ENCODE data around the gene AKAP11.

AKAP11 gene

GRCh38 chr13:42318570-42318969 is 46.6 kb downstream of the AKAP11 start:
- TF ChIP-seq SIN3A (IDR thresholded peaks at IDR 0.05; ENCODE audit: borderline replicate concordance, insufficient read depth, low read length) (no peak), FOXP2 (optimal IDR thresholded peaks at IDR 0.05; ENCODE audit: borderline replicate concordance, extremely low read depth, extremely low read length, insufficient read depth) (no peak), POLR2AphosphoS5 (IDR thresholded peaks at IDR 0.05; ENCODE audit: low read depth, low read length) (no peak), REST (IDR thresholded peaks at IDR 0.05; ENCODE audit: insufficient read depth in 1 of 2, low read depth in 2 of 2, low read length in 2 of 2) (no peak), TAF1 (IDR thresholded peaks at IDR 0.05; ENCODE audit: borderline replicate concordance, insufficient read depth, low read length) (no peak)

DNA sequence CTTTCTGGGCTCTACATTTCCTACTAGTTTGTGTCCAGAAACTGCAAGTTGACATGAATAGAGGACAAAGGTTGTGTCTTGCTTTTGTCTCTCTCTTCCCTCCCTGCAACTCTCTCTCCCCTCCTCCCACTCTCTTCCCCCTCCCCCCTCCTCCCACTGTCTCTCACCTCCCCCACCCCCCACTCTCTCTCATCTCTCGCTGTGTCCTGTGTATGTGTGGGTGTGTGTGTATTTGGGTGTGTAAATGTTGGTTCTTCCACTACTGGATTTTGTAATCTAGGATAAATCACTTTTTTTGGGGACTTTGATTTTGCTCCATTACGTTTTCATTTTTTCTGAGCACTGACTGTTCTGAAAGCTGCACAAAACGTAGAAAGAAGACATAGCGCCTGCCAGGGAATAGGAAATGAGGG is 48.4 kb downstream of the AKAP11 start:
- TF ChIP-seq FOXP2 (optimal IDR thresholded peaks at IDR 0.05; ENCODE audit: borderline replicate concordance, extremely low read depth, extremely low read length, insufficient read depth) (no peak), SIN3A (IDR thresholded peaks at IDR 0.05; ENCODE audit: borderline replicate concordance, insufficient read depth, low read length) (no peak), TAF1 (IDR thresholded peaks at IDR 0.05; ENCODE audit: borderline replicate concordance, insufficient read depth, low read length) (no peak), POLR2AphosphoS5 (IDR thresholded peaks at IDR 0.05; ENCODE audit: low read depth, low read length) (no peak), REST (IDR thresholded peaks at IDR 0.05; ENCODE audit: insufficient read depth in 1 of 2, low read depth in 2 of 2, low read length in 2 of 2) (no peak)

DNA sequence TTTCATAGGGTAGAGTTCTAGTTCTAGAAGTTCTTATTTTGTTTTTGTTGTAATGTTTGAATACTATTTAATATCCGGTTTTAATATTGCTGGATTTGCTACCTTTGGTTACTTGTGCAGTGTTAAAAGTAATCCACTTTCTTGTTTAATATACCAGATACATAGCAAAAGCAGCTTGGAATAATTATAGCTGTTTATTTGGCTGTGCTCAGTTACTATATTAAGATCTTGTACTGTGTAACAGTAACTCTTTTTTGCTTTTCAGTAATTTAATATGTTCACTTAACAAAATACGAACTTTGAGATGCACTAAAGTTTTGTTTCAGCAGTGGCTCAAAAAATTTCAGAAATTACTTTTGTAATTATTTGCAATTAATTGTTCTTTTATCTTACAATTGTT is 50.9 kb downstream of the AKAP11 start:
- TF ChIP-seq TAF1 (IDR thresholded peaks at IDR 0.05; ENCODE audit: borderline replicate concordance, insufficient read depth, low read length) (no peak), FOXP2 (optimal IDR thresholded peaks at IDR 0.05; ENCODE audit: borderline replicate concordance, extremely low read depth, extremely low read length, insufficient read depth) (no peak), POLR2AphosphoS5 (IDR thresholded peaks at IDR 0.05; ENCODE audit: low read depth, low read length) (no peak), SIN3A (IDR thresholded peaks at IDR 0.05; ENCODE audit: borderline replicate concordance, insufficient read depth, low read length) (no peak), REST (IDR thresholded peaks at IDR 0.05; ENCODE audit: insufficient read depth in 1 of 2, low read depth in 2 of 2, low read length in 2 of 2) (no peak)

- TF ChIP-seq TAF1 (IDR thresholded peaks at IDR 0.05; ENCODE audit: borderline replicate concordance, insufficient read depth, low read length) (no peak), POLR2AphosphoS5 (IDR thresholded peaks at IDR 0.05; ENCODE audit: low read depth, low read length) (no peak), SIN3A (IDR thresholded peaks at IDR 0.05; ENCODE audit: borderline replicate concordance, insufficient read depth, low read length) (no peak), REST (IDR thresholded peaks at IDR 0.05; ENCODE audit: insufficient read depth in 1 of 2, low read depth in 2 of 2, low read length in 2 of 2) (no peak)
Measured at GRCh38 chr13:42324704-42325103, 52.8 kb downstream of the AKAP11 start.

GRCh38 chr13:42327725-42328124 is 55.8 kb downstream of the AKAP11 start:
- TF ChIP-seq TAF1 (IDR thresholded peaks at IDR 0.05; ENCODE audit: borderline replicate concordance, insufficient read depth, low read length) (no peak), FOXP2 (optimal IDR thresholded peaks at IDR 0.05; ENCODE audit: borderline replicate concordance, extremely low read depth, extremely low read length, insufficient read depth) (no peak), REST (IDR thresholded peaks at IDR 0.05; ENCODE audit: insufficient read depth in 1 of 2, low read depth in 2 of 2, low read length in 2 of 2) (no peak), SIN3A (IDR thresholded peaks at IDR 0.05; ENCODE audit: borderline replicate concordance, insufficient read depth, low read length) (no peak), POLR2AphosphoS5 (IDR thresholded peaks at IDR 0.05; ENCODE audit: low read depth, low read length) (no peak)
